B cell (primary cell): ENCODE measurements around the gene PTPRG. TPM values are rescaled to one million over a fixed set of nuclear protein-coding genes. Genes with fewer than 3 reads are reported as not detected.

Experiments used
- ATAC-seq: fragments of 200-7000 bp; cut with Tn5 transposase; one replicate; pipeline ENCODE4 v1.10.0; 2021; ENCODE audit warnings: low read depth, mild to moderate bottlenecking, moderate number of reproducible peaks, moderate library complexity
- CTCF ChIA-PET: fragments of 350-600 bp; sonication (Branson Sonifier 250); formaldehyde crosslinking; loops from one replicate; lab custom pipeline; 2021; ENCODE audit warnings: antibody characterized with exemption, inconsistent platforms; lab: Charles Lee
- POLR2A ChIA-PET: fragments of 350-600 bp; sonication (Branson Sonifier 250); formaldehyde crosslinking; loops from one replicate; lab custom pipeline; 2021; ENCODE audit warnings: antibody characterized with exemption; lab: Charles Lee
- DNase-seq: peaks from one replicate; pipeline ENCODE4 v3.0.0; 2013
- H2AFZ ChIP-seq: 2 replicates; pipeline ENCODE4 v1.6.1; 2012; ENCODE audit warnings: mild to moderate bottlenecking, low read depth, low read length; ENCODE audit not compliant: insufficient read depth, poor library complexity, severe bottlenecking
- H3K27ac ChIP-seq, 2 donors: 1 replicate in 1 of 2; 2 replicates in 1 of 2; pipeline ENCODE4 v1.5.1; 2012 to 2013; ENCODE audit warnings: low read length in 2 of 2, mild to moderate bottlenecking in 2 of 2, moderate library complexity in 1 of 2
- H3K27me3 ChIP-seq, 4 experiments: fragments of 200-600 bp in 1 of 4; sonication (generic) in 1 of 4; replicated peaks in 1 of 4; 1 replicate in 2 of 4; 2 replicates in 2 of 4; pipeline versions ENCODE4 v1.6.1 to v1.7.0; 2013 to 2016; ENCODE audit warnings: low read length in 3 of 4, mild to moderate bottlenecking in 2 of 4, mixed read lengths in 1 of 4, moderate library complexity in 1 of 4; ENCODE audit not compliant: insufficient read depth in 4 of 4, control insufficient read depth in 3 of 4; ENCODE audit errors: control extremely low read depth in 1 of 4
- H3K36me3 ChIP-seq, 2 experiments: replicated peaks in 1 of 2; 1 replicate in 1 of 2; 2 replicates in 1 of 2; pipeline versions ENCODE4 v1.6.1 to v1.7.1; 2013; ENCODE audit warnings: low read length in 1 of 2; ENCODE audit not compliant: insufficient read depth in 2 of 2, control insufficient read depth in 1 of 2; ENCODE audit errors: control extremely low read depth in 1 of 2, extremely low read depth in 1 of 2
- H3K4me1 ChIP-seq, 2 donors: fragments of 200-600 bp in 1 of 2; sonication (generic) in 1 of 2; 1 replicate in 1 of 2; 2 replicates in 1 of 2; pipeline versions ENCODE4 v1.5.1 to v1.6.1; 2013 to 2017; ENCODE audit warnings: low read length in 2 of 2; ENCODE audit not compliant: control insufficient read depth in 2 of 2, insufficient read depth in 2 of 2
- H3K4me2 ChIP-seq: replicated peaks from 2 replicates; pipeline ENCODE3; 2012; ENCODE audit warnings: mild to moderate bottlenecking, low read depth, low read length; ENCODE audit not compliant: poor library complexity, severe bottlenecking
- H3K4me3 ChIP-seq, 5 experiments: fragments of 200-600 bp in 1 of 5; sonication (generic) in 1 of 5; 1 replicate in 3 of 5; 2 replicates in 2 of 5; pipeline versions ENCODE4 v1.5.1 to v1.7.0; 2011 to 2016; ENCODE audit warnings: low read length in 4 of 5, mild to moderate bottlenecking in 4 of 5, low read depth in 2 of 5, control low read depth in 1 of 5, moderate library complexity in 1 of 5; ENCODE audit not compliant: insufficient read depth in 1 of 5; ENCODE audit errors: control extremely low read depth in 1 of 5, extremely low read depth in 1 of 5
- H3K79me2 ChIP-seq: fragments of 200-600 bp; sonication (generic); one replicate; pipeline ENCODE4 v1.6.0; 2016; ENCODE audit warnings: low read length; ENCODE audit not compliant: control insufficient read depth, insufficient read depth
- H3K9ac ChIP-seq: fragments of 200-600 bp; sonication (generic); 2 replicates; pipeline ENCODE4 v1.6.1; 2017; ENCODE audit warnings: mild to moderate bottlenecking, low read length, moderate library complexity
- H3K9me3 ChIP-seq, 3 donors: one replicate each; pipeline versions ENCODE4 v1.6.1 to v1.7.1; 2013; ENCODE audit warnings: low read length in 2 of 3; ENCODE audit not compliant: control insufficient read depth in 2 of 3, insufficient read depth in 1 of 3; ENCODE audit errors: control extremely low read depth in 1 of 3
- H4K20me1 ChIP-seq: 2 replicates; pipeline ENCODE4 v1.6.0; 2012; ENCODE audit warnings: mild to moderate bottlenecking, low read length; ENCODE audit not compliant: insufficient read depth, control insufficient read depth, poor library complexity, severe bottlenecking
- H3K27ac Mint-ChIP-seq: one replicate; pipeline ENCODE4 v1.8.0; 2021; ENCODE audit warnings: mixed read lengths
- H3K27me3 Mint-ChIP-seq: one replicate; pipeline ENCODE4 v1.8.0; 2021; ENCODE audit warnings: mixed read lengths
- H3K4me1 Mint-ChIP-seq: one replicate; pipeline ENCODE4 v1.8.0; 2021; ENCODE audit warnings: mixed read lengths
- H3K4me3 Mint-ChIP-seq: one replicate; pipeline ENCODE4 v1.8.0; 2021; ENCODE audit warnings: mixed read lengths
- H3K9me3 Mint-ChIP-seq: one replicate; pipeline ENCODE4 v1.8.0; 2022; ENCODE audit warnings: mixed read lengths; ENCODE audit not compliant: insufficient read depth
- EZH2 ChIP-seq: IDR thresholded peaks from 2 replicates; pipeline ENCODE4 v1.6.1; 2012; ENCODE audit warnings: borderline replicate concordance, low read depth, mild to moderate bottlenecking, moderate library complexity, low read length; ENCODE audit not compliant: insufficient read depth, poor library complexity, severe bottlenecking
- WGBS: methylation state at CpG from one replicate; pipeline ENCODE4 v1.1.5; 2013; ENCODE audit warnings: missing lambda C conversion rate; ENCODE audit not compliant: insufficient coverage; 5-methylcytosine and 5-hydroxymethylcytosine counted together
- intact Hi-C: fragments of 100-400 bp; cut with micrococcal nuclease; formaldehyde crosslinking; loops from one replicate; pipeline ENCODE4 v1.10.0; 2022
- polyA plus RNA-seq: library from polyadenylated mRNA; depleted of rRNA; stranded (reverse); fragments of >200 nt; gene quantifications from 2 replicates; pipeline ENCODE4 v1.2.3, GENCODE V29; 2012
- total RNA-seq, 2 donors: library from RNA; stranded (reverse); fragments of 120-200 nt in 1 of 2; gene quantifications; 1 replicate in 1 of 2; 2 replicates in 1 of 2; pipeline versions ENCODE4 v1.2.3 to v1.2.4, GENCODE V29; 2013 to 2022
- TF ChIP-seq, protein P1 (sequence below): fragments of 200-600 bp; IDR thresholded peaks from one replicate; pipeline ENCODE4 v1.8.0; 2022; ENCODE audit warnings: antibody characterized with exemption, mild to moderate bottlenecking

Gene PTPRG
- total and polyA plus RNA-seq, 2 donors (not counting 1 experiment from before 2014, with no cell fraction given), result 0.12 to 1.3 TPM

DNA sequence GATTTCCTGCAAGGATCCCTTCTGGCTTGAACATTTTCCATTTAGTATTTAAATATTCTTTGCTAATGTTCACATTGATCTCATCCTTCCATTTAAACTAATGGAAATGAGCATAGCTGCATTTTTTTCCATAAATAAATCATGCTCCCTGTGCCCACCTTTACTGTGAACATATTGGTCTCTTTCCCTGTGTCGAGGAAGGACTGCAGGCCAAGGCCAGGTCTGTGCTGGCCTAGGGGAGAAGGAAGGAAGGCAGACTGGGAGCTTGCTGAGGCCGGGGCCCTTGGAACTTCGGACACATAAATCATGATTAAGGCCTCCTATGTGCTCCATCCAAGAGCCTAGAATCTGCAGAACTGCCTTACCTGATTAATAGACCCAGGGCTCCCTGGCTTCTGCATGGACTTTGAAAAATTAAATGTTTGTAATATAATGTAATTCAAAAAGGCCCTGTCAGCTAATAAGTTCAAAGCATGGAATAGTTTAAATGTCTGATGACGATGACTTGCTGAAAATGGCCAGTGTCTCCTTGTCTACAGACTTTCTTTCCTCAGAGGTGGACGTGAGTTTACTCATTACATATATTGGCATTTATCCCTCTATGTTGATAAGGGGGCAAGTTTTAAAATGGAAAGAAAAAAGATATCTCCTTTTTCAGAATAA, 636.1 kb downstream of the PTPRG start:
- Histone ChIP-seq H3K4me2 (no peak overlapping the region), H3K27me3 (peaks cover 0 to 4% (median 0%) of the 10 kb centered on the region in 4 experiments), H3K9me3 (no peaks in the 10 kb centered on the region), H3K9ac (no peak overlapping the region), H3K27ac (no peak overlapping the region), H3K79me2 (no peaks in the 10 kb centered on the region), H3K4me3 (no peak overlapping the region), H3K4me1 (no peaks in the 10 kb centered on the region), H4K20me1 (no peaks in the 10 kb centered on the region), H3K36me3 (no peaks in the 10 kb centered on the region), H2AFZ (no peak overlapping the region)
- DNase-seq (no peak), ATAC-seq (no peak)
- H3K27ac Mint-ChIP-seq, result no peak overlapping the region
- TF ChIP-seq EZH2, result no peak
- TF ChIP-seq, protein P1, sequence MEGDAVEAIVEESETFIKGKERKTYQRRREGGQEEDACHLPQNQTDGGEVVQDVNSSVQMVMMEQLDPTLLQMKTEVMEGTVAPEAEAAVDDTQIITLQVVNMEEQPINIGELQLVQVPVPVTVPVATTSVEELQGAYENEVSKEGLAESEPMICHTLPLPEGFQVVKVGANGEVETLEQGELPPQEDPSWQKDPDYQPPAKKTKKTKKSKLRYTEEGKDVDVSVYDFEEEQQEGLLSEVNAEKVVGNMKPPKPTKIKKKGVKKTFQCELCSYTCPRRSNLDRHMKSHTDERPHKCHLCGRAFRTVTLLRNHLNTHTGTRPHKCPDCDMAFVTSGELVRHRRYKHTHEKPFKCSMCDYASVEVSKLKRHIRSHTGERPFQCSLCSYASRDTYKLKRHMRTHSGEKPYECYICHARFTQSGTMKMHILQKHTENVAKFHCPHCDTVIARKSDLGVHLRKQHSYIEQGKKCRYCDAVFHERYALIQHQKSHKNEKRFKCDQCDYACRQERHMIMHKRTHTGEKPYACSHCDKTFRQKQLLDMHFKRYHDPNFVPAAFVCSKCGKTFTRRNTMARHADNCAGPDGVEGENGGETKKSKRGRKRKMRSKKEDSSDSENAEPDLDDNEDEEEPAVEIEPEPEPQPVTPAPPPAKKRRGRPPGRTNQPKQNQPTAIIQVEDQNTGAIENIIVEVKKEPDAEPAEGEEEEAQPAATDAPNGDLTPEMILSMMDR, result no peak
- CTCF ChIA-PET, result interaction anchor here (1.3 kb wide), 1 partner anchor 10 kb away, joined by 7 read pairs; no protein-coding TSS in a partner anchor
- 100% methylated on average over 2 of the region's 5 CpGs for WGBS
- H3K4me3 Mint-ChIP-seq, result no peak overlapping the region
- no peaks in the 10 kb centered on the region for H3K4me1 Mint-ChIP-seq
- intact Hi-C loops, result no loop called here
- POLR2A ChIA-PET, result no interaction called here
- no peaks in the 10 kb centered on the region for H3K27me3 Mint-ChIP-seq
- no peaks in the 10 kb centered on the region for H3K9me3 Mint-ChIP-seq

DNA sequence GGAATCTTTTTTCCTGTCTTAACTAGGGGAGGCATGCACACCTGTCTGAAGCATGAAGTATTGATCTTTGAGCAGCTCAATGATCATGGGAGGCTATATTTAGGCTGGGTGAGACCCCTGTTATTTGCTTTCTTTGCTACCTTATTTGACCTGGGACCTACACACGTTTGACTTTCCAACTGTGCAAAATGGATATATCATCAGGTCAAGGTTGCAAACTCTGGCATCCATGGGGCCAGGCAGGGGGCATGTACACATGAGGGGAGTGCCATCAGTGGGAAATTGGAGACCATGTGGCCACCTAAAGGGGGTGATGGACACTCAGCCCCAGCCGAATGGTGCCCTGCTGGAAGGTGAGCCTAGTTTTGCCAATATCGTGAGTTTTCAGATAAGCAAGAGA, 637.8 kb downstream of the PTPRG start:
- Mint-ChIP-seq H3K9me3 (no peaks in the 10 kb centered on the region), H3K27me3 (no peaks in the 10 kb centered on the region), H3K27ac (no peak overlapping the region), H3K4me3 (no peak overlapping the region), H3K4me1 (no peaks in the 10 kb centered on the region)
- 94% methylated on average over 3 of the region's 3 CpGs for WGBS
- Histone ChIP-seq H3K36me3 (no peaks in the 10 kb centered on the region), H2AFZ (no peak overlapping the region), H4K20me1 (no peaks in the 10 kb centered on the region), H3K4me1 (no peaks in the 10 kb centered on the region), H3K27ac (no peak overlapping the region), H3K9me3 (no peaks in the 10 kb centered on the region), H3K9ac (no peak overlapping the region), H3K79me2 (no peaks in the 10 kb centered on the region), H3K4me3 (no peak overlapping the region), H3K27me3 (peaks cover 0 to 4% (median 0%) of the 10 kb centered on the region in 4 experiments), H3K4me2 (no peak overlapping the region)
- CTCF ChIA-PET, result interaction anchor here (1.4 kb wide), 1 partner anchor 9 kb away, joined by 8 read pairs; no protein-coding TSS in a partner anchor
- ATAC-seq (no peak), DNase-seq (no peak)
- intact Hi-C loops, result no loop called here
- POLR2A ChIA-PET, result no interaction called here
- TF ChIP-seq, protein P1, result no peak
- no peak for TF ChIP-seq EZH2
